ENCODE results near the gene GALK1.

Gene GALK1

DNA sequence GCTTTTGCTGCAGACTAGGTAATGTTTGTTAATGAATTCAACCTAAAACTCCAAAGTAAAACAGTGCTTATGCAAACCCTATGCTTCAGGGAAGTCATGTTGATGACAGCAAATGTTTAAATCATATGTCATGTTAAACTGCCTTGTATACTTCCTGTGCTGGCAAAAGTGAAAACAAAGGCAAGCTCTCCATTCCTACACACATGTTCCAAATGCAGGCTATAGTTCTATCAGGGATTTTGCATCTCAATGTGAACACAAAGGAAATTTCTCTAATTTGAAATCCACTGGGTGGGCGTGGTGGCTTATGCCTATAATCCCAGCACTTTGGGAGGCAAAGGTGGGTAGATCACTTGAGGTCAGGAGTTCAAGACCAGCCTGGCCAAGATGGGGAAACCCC is 38.9 kb upstream of the GALK1 start:
- DNase-seq (ENCODE audit: low spot score) = no peak
- in situ Hi-C loops (cut with MboI; ENCODE audit: low pct_unique_long_range_greater_than_20kb, low sequenced_read_pairs, unreplicated experiment) = no loop called here
- no peak for TF ChIP-seq CTCF (IDR thresholded peaks at IDR 0.05; ENCODE audit: extremely low read depth, insufficient read depth, missing control alignments)

DNA sequence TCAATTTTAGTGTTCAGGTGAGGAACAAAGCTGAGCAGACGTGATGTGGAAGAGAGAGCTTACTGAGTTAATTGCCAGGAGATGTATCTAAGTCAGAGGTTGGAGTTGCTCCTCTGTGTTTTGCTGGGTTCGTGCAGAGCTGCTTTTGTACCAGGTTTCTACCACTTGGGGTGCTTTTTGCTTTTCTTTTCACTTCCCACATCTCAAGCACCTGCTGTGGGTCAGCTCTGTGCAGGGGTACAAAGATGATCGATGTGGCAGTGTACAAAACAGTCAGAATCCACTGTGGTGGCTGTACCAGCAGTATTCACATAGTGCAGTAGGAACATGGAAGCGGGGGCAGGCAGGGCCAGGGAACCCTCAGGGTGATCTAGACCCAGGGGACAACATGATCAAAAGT is 34.4 kb upstream of the GALK1 start:
- DNase-seq (ENCODE audit: low spot score) = no peak
- TF ChIP-seq CTCF (IDR thresholded peaks at IDR 0.05; ENCODE audit: extremely low read depth, insufficient read depth, missing control alignments) = no peak
- in situ Hi-C loops (cut with MboI; ENCODE audit: low pct_unique_long_range_greater_than_20kb, low sequenced_read_pairs, unreplicated experiment) = no loop called here

DNA sequence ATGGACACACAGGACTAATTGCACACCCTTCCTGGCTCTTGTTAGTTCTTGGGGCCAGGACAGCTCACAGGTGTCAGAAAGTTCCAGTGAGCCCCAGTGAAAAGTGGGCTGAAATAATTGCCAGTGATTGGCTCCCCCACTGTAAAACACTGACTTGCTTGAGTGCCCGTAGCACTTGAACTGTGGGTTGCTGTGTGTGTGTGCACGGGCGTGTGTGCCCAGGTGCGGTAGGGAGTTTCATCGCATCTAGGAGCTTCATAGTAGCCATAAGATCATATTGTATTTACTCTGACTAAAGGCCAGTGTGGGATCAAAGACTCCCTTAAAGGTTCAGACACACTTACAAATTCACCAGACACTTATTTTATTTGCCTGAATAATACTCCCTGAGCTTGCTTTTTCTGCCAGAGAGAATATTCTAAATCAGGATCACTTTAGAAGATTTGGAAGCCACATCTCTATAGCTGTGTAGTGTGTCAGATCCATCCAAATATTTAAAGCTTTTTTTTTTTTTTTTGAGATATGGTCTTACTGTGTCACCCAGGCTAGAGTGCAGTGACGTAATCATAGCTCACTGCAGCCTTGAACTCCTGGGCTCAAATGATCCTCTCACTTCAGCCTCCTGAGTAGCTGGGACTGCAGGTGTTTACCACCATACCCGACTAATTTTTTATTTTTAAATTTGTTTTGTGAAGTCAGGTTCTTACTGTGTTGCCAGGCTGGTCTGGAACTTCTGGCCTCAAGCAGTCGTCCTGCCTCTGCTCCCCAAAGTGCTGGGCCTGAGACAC is 31.0 kb upstream of the GALK1 start:
- DNase-seq (ENCODE audit: low spot score) = no peak
- TF ChIP-seq CTCF (IDR thresholded peaks at IDR 0.05; ENCODE audit: extremely low read depth, insufficient read depth, missing control alignments) = no peak
- in situ Hi-C loops (cut with MboI; ENCODE audit: low pct_unique_long_range_greater_than_20kb, low sequenced_read_pairs, unreplicated experiment) = no loop called here

DNA sequence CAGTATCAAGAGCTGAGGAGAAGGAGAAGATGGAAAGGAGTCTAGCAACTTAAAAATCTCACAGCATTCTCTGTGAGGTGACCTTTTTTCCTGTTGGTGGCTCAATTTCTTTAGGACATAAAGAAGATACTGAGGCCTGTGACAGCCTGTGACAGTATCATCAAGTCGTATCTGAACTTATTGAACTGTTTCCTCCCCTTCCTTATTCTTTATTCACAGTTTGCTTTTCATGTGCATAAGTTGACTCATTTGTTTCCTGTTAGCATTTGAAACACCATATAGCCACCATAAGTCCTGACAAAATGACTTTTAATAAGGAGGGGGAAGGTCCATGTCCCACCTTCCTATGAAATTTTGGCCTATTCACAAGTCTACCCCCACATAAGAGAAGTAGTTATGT is 28.5 kb upstream of the GALK1 start:
- TF ChIP-seq CTCF (IDR thresholded peaks at IDR 0.05; ENCODE audit: extremely low read depth, insufficient read depth, missing control alignments) = no peak

GRCh38 chr17:75791254-75791653 is 26.3 kb upstream of the GALK1 start:
- no peak for TF ChIP-seq CTCF (IDR thresholded peaks at IDR 0.05; ENCODE audit: extremely low read depth, insufficient read depth, missing control alignments)
- in situ Hi-C loops (cut with MboI; ENCODE audit: low pct_unique_long_range_greater_than_20kb, low sequenced_read_pairs, unreplicated experiment) = no loop called here

More for the DNA sequence above, 28.5 kb upstream of the GALK1 start:
- in situ Hi-C loops (cut with MboI; ENCODE audit: low pct_unique_long_range_greater_than_20kb, low sequenced_read_pairs, unreplicated experiment) = no loop called here
- no peak for DNase-seq (ENCODE audit: low spot score)

DNA sequence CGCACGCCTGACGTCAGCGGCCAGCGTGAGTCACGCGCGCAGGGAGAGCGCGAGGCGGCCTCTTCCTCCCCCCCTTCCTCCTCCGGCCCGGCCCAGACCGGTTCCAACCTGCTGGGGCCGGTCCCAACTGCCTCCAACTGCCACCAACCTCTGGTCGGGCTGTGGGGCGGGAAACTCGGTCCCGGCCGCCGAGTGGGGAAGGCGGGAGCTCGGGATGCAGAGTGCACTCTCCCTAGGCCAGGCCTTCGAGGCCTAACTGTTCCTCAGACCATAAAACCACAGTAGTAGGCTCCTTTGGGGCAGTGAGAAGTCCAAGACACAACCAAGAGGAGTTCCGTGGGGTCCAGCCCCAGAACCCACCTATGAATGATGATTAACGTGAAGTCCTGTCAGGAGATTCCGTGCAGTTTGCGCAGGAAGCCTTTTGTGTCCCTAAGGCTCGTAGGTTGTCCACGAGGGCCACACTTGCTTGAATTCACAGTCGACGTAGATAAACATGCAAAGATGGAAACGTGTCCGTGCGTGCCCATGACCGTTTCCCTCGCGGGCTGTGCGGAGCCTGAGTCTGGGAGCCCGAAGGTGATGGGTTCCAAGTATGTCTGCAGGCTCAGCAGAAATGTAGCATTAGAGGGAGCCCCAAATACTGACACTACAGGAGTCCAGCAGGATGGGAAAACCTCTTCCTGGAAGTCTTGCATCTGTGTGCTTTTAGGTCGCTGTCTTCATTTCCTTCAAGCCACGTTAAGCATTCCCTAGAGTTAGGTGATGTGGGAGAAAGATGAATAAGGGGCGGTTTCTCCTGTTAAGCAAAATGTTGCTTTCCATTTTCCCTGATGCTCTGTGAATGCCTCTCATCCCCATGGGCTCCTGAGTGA is 20.3 kb upstream of the GALK1 start:
- peak; percentile 53 for DNase-seq (ENCODE audit: low spot score)
- in situ Hi-C loops (cut with MboI; ENCODE audit: low pct_unique_long_range_greater_than_20kb, low sequenced_read_pairs, unreplicated experiment) = no loop called here
- TF ChIP-seq CTCF (IDR thresholded peaks at IDR 0.05; ENCODE audit: extremely low read depth, insufficient read depth, missing control alignments) = no peak

More at GRCh38 chr17:75791254-75791653, 26.3 kb upstream of the GALK1 start:
- no peak for DNase-seq (ENCODE audit: low spot score)

Measured in GM13977 (cell line).